Breast epithelium (tissue), 3 donors: ENCODE results near the gene DPRX.

Source experiments
- POLR2A ChIP-seq: fragments of 450-650 bp; IDR thresholded peaks from one replicate; pipeline ENCODE4 v1.6.1; 2016; ENCODE audit warnings: antibody characterized with exemption, mild to moderate bottlenecking, moderate library complexity
- POLR2AphosphoS5 ChIP-seq, 3 donors: sonication (generic); formaldehyde crosslinking; IDR thresholded peaks; one replicate each; pipeline ENCODE4 v1.6.1; 2017; ENCODE audit warnings: antibody characterized with exemption in 3 of 3
- TF ChIP-seq, protein P1 (sequence below), 3 donors: fragments of 450-650 bp; IDR thresholded peaks; one replicate each; pipeline ENCODE4 v1.5.1; 2016 to 2017; ENCODE audit warnings: antibody characterized with exemption in 3 of 3, mild to moderate bottlenecking in 3 of 3, moderate library complexity in 3 of 3

DNA sequence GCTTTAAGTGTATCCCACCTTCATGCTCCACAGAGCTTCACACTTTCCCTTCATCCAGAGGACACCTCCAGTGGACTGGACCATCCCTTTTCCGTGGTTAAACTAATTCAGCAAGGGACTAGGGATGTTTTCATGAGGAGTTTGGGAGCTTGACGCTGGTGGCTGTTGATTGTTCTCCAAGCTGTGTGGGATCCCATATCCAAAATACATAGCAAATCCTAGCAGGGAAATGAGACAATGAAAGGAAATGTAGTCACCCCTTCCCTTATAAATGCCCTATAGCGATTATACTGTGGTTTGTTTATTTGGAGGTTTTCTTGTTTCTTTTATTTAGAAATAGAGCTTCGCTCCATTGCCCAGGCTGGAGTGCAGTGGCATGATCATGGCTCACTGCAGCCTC lies 31.6 kb upstream of the DPRX start:
- TF ChIP-seq POLR2A (no peak), POLR2AphosphoS5 (IDR thresholded peaks at IDR 0.05) (no peak)
- TF ChIP-seq, protein P1, sequence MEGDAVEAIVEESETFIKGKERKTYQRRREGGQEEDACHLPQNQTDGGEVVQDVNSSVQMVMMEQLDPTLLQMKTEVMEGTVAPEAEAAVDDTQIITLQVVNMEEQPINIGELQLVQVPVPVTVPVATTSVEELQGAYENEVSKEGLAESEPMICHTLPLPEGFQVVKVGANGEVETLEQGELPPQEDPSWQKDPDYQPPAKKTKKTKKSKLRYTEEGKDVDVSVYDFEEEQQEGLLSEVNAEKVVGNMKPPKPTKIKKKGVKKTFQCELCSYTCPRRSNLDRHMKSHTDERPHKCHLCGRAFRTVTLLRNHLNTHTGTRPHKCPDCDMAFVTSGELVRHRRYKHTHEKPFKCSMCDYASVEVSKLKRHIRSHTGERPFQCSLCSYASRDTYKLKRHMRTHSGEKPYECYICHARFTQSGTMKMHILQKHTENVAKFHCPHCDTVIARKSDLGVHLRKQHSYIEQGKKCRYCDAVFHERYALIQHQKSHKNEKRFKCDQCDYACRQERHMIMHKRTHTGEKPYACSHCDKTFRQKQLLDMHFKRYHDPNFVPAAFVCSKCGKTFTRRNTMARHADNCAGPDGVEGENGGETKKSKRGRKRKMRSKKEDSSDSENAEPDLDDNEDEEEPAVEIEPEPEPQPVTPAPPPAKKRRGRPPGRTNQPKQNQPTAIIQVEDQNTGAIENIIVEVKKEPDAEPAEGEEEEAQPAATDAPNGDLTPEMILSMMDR (IDR thresholded peaks at IDR 0.05) = no peak
